ENCODE measurements around the gene FAM168B.

The FAM168B gene

DNA sequence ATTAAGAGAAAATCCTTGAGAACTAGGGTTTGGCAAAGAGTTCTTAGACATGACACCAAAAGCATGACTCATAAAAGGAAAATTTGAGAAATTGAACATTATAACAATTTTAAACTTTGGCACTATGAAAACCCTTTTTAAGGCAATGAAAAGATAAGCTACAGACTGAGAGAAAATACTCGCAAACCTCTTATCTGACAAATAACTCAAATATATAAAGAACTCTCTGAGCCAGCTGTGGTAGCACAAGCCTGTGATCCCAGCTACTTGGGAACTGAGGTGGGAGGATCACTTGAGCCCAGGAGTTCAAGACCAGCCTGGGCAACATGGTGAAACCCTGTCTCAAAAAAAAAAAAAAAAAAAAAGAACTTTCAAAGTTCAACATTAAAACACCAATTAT is 70.5 kb downstream of the FAM168B start:
- DNase-seq (ENCODE audit: low spot score) = no peak

DNA sequence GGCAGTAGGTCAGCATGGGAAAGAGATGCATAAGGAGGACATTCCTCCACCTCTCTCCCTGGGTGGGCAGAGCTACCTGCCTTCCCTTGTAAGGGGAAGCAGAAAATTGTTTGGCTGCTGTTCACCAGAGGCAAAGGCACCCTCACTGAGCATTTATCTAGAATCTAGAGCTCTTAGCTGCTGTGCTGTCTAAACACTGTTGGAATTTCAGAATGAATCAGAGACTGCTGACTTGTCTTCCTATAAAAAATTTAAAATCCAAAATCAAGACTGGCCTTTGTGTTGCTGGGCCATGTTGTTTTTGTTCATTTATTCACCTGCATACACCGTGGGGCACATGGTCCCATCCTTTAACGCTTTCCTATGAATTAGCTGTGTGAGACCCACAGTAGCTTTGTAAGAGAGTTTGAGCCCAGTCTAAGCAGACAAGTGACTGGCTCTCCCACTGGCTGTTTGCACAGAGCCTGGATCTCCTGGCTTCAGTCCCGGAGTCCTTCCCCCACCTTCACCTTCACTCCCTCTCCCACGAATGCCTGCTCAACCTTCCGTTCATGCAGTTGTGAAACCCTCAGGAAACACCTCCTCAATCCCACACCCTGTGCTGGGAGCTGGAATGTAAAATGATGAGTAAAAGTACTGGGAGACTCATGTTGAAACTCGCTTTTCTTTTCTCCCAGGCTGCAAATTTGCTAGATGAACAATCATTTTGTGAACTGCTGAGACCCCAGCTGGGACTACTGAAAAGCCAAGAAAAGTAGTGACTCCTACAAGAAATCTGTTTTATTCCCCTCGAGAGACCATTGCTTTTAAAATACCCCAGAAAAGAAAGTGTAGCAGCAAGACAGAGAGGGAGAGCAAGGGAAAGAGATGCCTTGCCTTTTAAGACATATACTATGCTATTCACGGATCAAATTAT is 76.2 kb downstream of the FAM168B start:
- DNase-seq (ENCODE audit: low spot score) = no peak

GRCh38 chr2:131015764-131016163 is 77.5 kb downstream of the FAM168B start:
- DNase-seq (ENCODE audit: low spot score) = no peak

DNA sequence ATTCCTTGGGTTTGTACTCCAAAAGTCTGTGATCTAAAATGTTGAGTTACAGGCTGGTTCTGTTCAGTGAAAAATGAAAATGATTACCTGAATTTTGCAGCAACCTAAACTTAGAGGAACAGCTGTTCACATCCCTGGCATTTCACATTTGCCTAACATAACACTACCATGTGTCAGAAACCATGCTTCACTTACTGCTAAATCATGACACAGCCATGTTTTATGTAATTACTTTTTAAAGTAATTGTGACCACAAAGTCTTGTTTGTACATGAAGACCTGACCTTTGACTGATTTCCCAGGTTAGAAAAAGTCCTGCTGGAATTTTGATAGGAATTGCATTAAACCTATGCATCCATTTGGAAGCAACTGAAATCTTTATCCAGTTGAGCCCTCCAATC is 79.1 kb downstream of the FAM168B start:
- no peak for DNase-seq (ENCODE audit: low spot score)

GRCh38 chr2:131011486-131011885 is 81.8 kb downstream of the FAM168B start:
- DNase-seq (ENCODE audit: low spot score) = no peak

- DNase-seq (ENCODE audit: low spot score) = no peak
Observed at GRCh38 chr2:131010566-131010965, 82.7 kb downstream of the FAM168B start.

DNA sequence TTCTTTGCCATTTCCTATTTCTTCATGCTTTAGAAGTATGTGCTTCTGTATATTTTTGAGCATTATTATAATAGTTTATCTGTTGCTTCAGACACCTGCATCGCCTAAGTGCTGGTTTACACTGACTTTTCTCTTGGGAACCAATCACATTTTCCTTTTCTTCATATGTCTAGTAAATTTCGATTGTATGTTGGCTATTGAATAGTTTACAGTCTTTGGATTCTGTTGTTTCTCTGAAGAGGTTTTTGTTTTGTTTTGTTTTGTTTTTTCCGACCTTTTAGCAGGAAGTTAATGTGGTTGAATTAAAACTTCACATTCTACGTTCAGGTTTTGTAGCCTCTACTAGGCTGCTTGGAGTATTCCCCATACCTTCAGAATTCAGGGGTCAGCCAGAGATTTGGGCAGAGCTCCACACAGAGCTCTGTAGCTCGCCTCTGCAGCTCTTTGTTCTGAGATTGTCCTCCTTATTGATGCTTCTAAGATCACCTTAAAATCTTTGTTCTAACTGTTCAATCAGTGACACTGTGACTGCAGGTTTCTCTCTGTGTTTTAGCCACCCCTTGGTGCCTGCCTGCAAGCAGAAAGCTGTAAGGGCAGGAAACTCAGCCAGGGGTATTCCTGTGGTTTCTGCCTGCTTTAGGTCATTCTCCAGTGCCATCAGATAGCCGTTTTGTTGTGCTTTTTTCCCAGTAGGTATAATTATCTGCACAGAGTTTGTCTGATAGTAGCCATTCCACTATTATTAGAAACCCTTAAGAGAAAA is 83.4 kb downstream of the FAM168B start:
- no peak for DNase-seq (ENCODE audit: low spot score)

- no peak for DNase-seq (ENCODE audit: low spot score)
Observed at GRCh38 chr2:131008967-131009366, 84.3 kb downstream of the FAM168B start.

GRCh38 chr2:131006561-131006960 is 86.7 kb downstream of the FAM168B start:
- no peak for DNase-seq (ENCODE audit: low spot score)

DNA sequence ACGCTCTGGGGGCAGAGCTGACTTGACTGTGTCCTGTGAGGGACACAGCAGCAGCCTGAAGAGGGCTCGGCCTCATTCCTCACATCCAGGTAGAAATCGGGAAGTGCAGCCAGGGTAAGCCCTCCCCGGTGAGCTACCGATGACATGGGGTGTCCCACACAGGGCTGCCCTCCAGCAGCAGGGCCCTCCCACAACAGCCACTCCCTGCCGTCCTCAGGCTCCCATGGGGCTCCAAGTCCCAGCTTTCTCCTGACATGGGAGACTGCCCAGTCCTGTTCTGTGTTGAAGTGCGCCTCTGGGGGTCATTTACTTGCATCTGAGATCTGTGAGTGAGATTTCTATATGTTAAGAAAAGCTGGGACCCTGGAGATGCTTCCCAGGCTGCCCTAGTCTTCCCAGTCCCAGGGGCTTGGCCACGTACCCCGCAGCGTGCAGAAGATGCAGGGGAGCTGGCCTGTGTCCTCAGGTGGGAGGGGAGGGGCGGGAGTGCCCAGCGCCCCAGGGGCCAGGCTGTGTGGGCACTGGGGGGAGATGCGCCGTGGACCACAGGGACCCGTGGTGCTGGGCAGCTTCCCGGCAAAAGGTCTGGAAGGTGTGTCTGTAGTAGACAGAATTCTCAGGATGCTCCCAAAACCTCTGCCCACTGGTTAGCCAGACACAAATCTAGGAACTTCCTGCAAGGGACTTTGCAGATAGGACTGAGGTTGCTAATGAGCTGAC is 87.9 kb downstream of the FAM168B start:
- DNase-seq (ENCODE audit: low spot score) = no peak

DNA sequence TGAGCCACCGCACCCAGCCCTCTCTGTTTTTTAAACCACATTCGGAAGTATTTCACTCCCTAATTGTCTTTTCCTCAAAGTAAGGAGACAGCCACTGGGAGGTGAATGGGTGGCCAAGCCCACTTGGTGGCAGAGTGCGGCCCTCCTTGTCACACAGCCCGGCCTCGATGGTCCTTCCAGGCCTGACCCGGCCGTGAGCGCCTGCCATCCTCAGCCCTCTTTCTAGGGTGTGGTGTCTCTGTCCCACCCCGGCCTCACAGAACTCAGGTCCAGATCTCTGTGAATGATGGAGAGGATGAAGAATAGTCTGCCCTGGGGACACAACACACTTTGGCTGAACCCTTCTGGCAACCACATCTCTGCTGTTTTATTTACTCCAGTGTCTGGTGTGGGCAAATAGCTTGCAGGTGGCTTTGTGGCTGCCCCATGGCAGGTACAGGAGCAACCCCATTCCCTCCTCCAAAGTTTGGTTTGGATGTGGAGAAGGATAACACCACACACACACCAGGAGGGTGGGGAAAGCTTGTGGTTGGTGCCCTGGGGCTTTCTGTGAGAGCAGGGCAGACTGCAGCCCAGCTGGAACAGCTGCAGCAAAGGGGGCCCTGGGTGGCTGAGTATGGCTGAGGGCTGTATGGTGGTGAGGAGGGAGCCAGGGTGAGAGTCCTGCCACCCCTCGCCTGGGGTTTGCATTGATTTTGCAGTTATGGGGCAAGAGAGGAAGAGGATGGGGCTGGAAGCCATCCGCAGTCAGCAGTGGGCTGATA is 88.6 kb downstream of the FAM168B start:
- no peak for DNase-seq (ENCODE audit: low spot score)

- no peak for DNase-seq (ENCODE audit: low spot score)
Observed at GRCh38 chr2:130998561-130998960, 94.7 kb downstream of the FAM168B start.
